Brain microvascular endothelial cell (primary cell): Measurements from ENCODE around the gene CDHR3.
"Not testable (repeated sequence)": the region's sequence is repeated elsewhere in the genome, so short reads cannot be mapped to it uniquely, and the experiment has no call there.

Experiments used
- DNase-seq: peaks from one replicate; pipeline ENCODE4 v3.0.0-alpha.2; 2020
- H3K27ac ChIP-seq: fragments of 250-450 bp; sonication (Bioruptor Pico); 2 replicates; pipeline ENCODE4 v1.5.1; 2020; ENCODE audit warnings: mild to moderate bottlenecking, moderate library complexity
- H3K27me3 ChIP-seq: fragments of 250-450 bp; sonication (Bioruptor Pico); replicated peaks from 2 replicates; pipeline ENCODE4 v1.5.1; 2020; ENCODE audit warnings: mild to moderate bottlenecking
- H3K36me3 ChIP-seq: fragments of 250-450 bp; sonication (Bioruptor Pico); replicated peaks from 2 replicates; pipeline ENCODE4 v1.5.1; 2020; ENCODE audit warnings: mild to moderate bottlenecking
- H3K4me3 ChIP-seq: 2 replicates; pipeline ENCODE4 v1.5.1; 2011; ENCODE audit warnings: low read depth, mild to moderate bottlenecking, control low read depth, low read length, moderate library complexity
- CTCF ChIP-seq: IDR thresholded peaks from 2 replicates; pipeline ENCODE4 v1.5.1; 2011; ENCODE audit warnings: low read depth, mild to moderate bottlenecking, moderate library complexity, low read length, control low read depth, inconsistent platforms; ENCODE audit errors: missing control alignments
- in situ Hi-C: cut with HindIII; loops from 2 replicates; pipeline ENCODE4 v1.10.0; 2017; ENCODE audit warnings: low sequenced_read_pairs, low pct_ligation_motif_present

Gene CDHR3

GRCh38 chr7:105978974-105979373, 15.9 kb downstream of the CDHR3 start:
- H3K36me3 ChIP-seq, result no peaks in the 10 kb centered on the region
- no peak overlapping the region for H3K4me3 ChIP-seq
- in situ Hi-C loops, result no loop called here
- no peak for DNase-seq
- no peak for TF ChIP-seq CTCF
- H3K27ac ChIP-seq, result no peak overlapping the region
- H3K27me3 ChIP-seq, result no peaks in the 10 kb centered on the region

GRCh38 chr7:105979405-105979804, 16.3 kb downstream of the CDHR3 start:
- Histone ChIP-seq H3K27me3 (no peaks in the 10 kb centered on the region), H3K27ac (no peak overlapping the region), H3K36me3 (no peaks in the 10 kb centered on the region), H3K4me3 (no peak overlapping the region)
- DNase-seq, result no peak
- TF ChIP-seq CTCF, result no peak
- in situ Hi-C loops, result no loop called here

- TF ChIP-seq CTCF, result no peak
- Histone ChIP-seq H3K27me3 (peaks cover under 1% of the 10 kb centered on the region), H3K27ac (no peak overlapping the region), H3K4me3 (no peak overlapping the region), H3K36me3 (no peaks in the 10 kb centered on the region)
- in situ Hi-C loops, result no loop called here
- DNase-seq, result no peak
Observed at GRCh38 chr7:105980645-105981396, 17.8 kb downstream of the CDHR3 start.

- no peaks in the 10 kb centered on the region for H3K36me3 ChIP-seq
- H3K27ac ChIP-seq, result no peak overlapping the region
- H3K4me3 ChIP-seq, result no peak overlapping the region
- in situ Hi-C loops, result no loop called here
- no peak for DNase-seq
- TF ChIP-seq CTCF, result no peak
- H3K27me3 ChIP-seq, result peaks cover 7% of the 10 kb centered on the region
Observed at GRCh38 chr7:105982388-105982787, 19.3 kb downstream of the CDHR3 start.

- H3K4me3 ChIP-seq, H3K36me3 ChIP-seq, H3K27ac ChIP-seq, DNase-seq, H3K27me3 ChIP-seq, in situ Hi-C loops: not testable (repeated sequence)
Observed at GRCh38 chr7:105984808-105985207, 21.7 kb downstream of the CDHR3 start.

- Histone ChIP-seq H3K27ac (no peak overlapping the region), H3K27me3 (peaks cover 11% of the 10 kb centered on the region), H3K4me3 (no peak overlapping the region), H3K36me3 (no peaks in the 10 kb centered on the region)
- no peak for DNase-seq
- TF ChIP-seq CTCF, result no peak
- in situ Hi-C loops, result no loop called here
Observed at GRCh38 chr7:105985229-105985628, 22.2 kb downstream of the CDHR3 start.
